Endothelial cell of umbilical vein (primary cell): ENCODE measurements around the gene LAMB1. TPM values are rescaled to one million over a fixed set of nuclear protein-coding genes. Genes with fewer than 3 reads are reported as not detected.
A peak's percentile ranks its signal among the peaks of the same experiment; 100 is the strongest.

Source experiments
- BruUV-seq: library from RNA; stranded (reverse); fragments of 400-500 nt; replicated peaks from 2 replicates; lab custom pipeline; 2021; lab: Mats Ljungman, UMichigan
- CTCF ChIA-PET: fragments of 300-600, 350-600 bp; sonication (Branson Sonifier 250); formaldehyde crosslinking; loops from one replicate; lab custom pipeline; 2021; ENCODE audit warnings: antibody characterized with exemption, inconsistent platforms; lab: Charles Lee
- POLR2A ChIA-PET: fragments of 300-600, 350-600 bp; sonication (Branson Sonifier 250); formaldehyde crosslinking; loops from one replicate; lab custom pipeline; 2021; ENCODE audit warnings: antibody characterized with exemption, inconsistent platforms; lab: Charles Lee
- DNase-seq: peaks from one replicate; pipeline ENCODE4 v3.0.0-alpha.2; 2011; ENCODE audit warnings: low read depth, low spot score
- FAIRE-seq: peaks from 2 replicates; lab custom pipeline; 2011; peaks lifted over from hg19 to GRCh38; lab: Jason Lieb, UNC
- H2AFZ ChIP-seq: 2 replicates; pipeline ENCODE4 v1.6.0; 2012; ENCODE audit warnings: low read depth, low read length, control low read depth, inconsistent platforms
- H3K27ac ChIP-seq: 2 replicates; pipeline ENCODE4 v1.5.1; 2011; ENCODE audit warnings: low read depth, mild to moderate bottlenecking, control low read depth, low read length, moderate library complexity; ENCODE audit not compliant: insufficient read depth
- H3K27me3 ChIP-seq, 2 experiments: 2 replicates each; pipeline versions ENCODE4 v1.6.0 to v1.6.1; 2011; ENCODE audit warnings: low read length in 2 of 2, mixed read lengths in 1 of 2; ENCODE audit not compliant: control insufficient read depth in 2 of 2, insufficient read depth in 2 of 2
- H3K36me3 ChIP-seq, 2 experiments: 2 replicates in 1 of 2; 3 replicates in 1 of 2; pipeline ENCODE4 v1.5.1; 2011; ENCODE audit warnings: low read length in 2 of 2, mild to moderate bottlenecking in 1 of 2, moderate library complexity in 1 of 2; ENCODE audit not compliant: control insufficient read depth in 2 of 2, insufficient read depth in 2 of 2; ENCODE audit errors: extremely low read depth in 1 of 2
- H3K4me1 ChIP-seq: 3 replicates; pipeline ENCODE4 v1.5.1; 2011; ENCODE audit warnings: mild to moderate bottlenecking, low read length; ENCODE audit not compliant: control insufficient read depth, insufficient read depth; ENCODE audit errors: extremely low read depth
- H3K4me2 ChIP-seq: 2 replicates; pipeline ENCODE4 v1.6.1; 2011; ENCODE audit warnings: low read length, control low read depth, mixed read lengths; ENCODE audit not compliant: insufficient read depth
- H3K4me3 ChIP-seq, 3 experiments: fragments of 200-600 bp in 1 of 3; sonication (generic), shearing (Covaris generic) in 1 of 3; replicated peaks in 1 of 3; 2 replicates each; pipeline ENCODE4 v1.5.1; 2011 to 2016; ENCODE audit warnings: control low read depth in 3 of 3, low read length in 3 of 3, mild to moderate bottlenecking in 2 of 3, inconsistent platforms in 1 of 3, low read depth in 1 of 3, moderate library complexity in 1 of 3; ENCODE audit not compliant: insufficient read depth in 1 of 3
- H3K79me2 ChIP-seq: 2 replicates; pipeline ENCODE4 v1.6.0; 2012; ENCODE audit warnings: low read length, inconsistent platforms; ENCODE audit not compliant: control insufficient read depth, insufficient read depth
- H3K9ac ChIP-seq: replicated peaks from 2 replicates; pipeline ENCODE3; 2011; ENCODE audit warnings: low read length, control low read depth; ENCODE audit not compliant: insufficient read depth; ENCODE audit errors: extremely low read depth
- H3K9me1 ChIP-seq: replicated peaks from 3 replicates; pipeline ENCODE4 v1.6.0; 2011; ENCODE audit warnings: mild to moderate bottlenecking, low read length; ENCODE audit not compliant: control insufficient read depth, insufficient read depth; ENCODE audit errors: extremely low read depth
- H3K9me3 ChIP-seq: replicated peaks from 2 replicates; pipeline ENCODE4 v1.5.1; 2012; ENCODE audit warnings: low read length, inconsistent platforms; ENCODE audit not compliant: control insufficient read depth, insufficient read depth
- H4K20me1 ChIP-seq: replicated peaks from 2 replicates; pipeline ENCODE3; 2011; ENCODE audit warnings: mild to moderate bottlenecking, low read length; ENCODE audit not compliant: control insufficient read depth, insufficient read depth; ENCODE audit errors: extremely low read depth
- CTCF ChIP-seq, 2 donors: IDR thresholded peaks; 1 replicate in 1 of 2; 2 replicates in 1 of 2; pipeline ENCODE4 v1.5.1; 2011; ENCODE audit warnings: low read length in 2 of 2, mild to moderate bottlenecking in 2 of 2, moderate library complexity in 2 of 2, control low read depth in 1 of 2, inconsistent platforms in 1 of 2, low read depth in 1 of 2; ENCODE audit not compliant: insufficient read depth in 1 of 2; ENCODE audit errors: extremely low read depth in 1 of 2
- EZH2 ChIP-seq: IDR thresholded peaks from 2 replicates; pipeline ENCODE4 v1.6.1; 2012; ENCODE audit warnings: borderline replicate concordance, low read depth, mild to moderate bottlenecking, moderate library complexity, low read length, inconsistent platforms; ENCODE audit not compliant: severe bottlenecking
- FOS ChIP-seq: IDR thresholded peaks from 2 replicates; pipeline ENCODE4 v1.6.1; 2011; ENCODE audit warnings: mild to moderate bottlenecking, low read length, moderate library complexity, borderline replicate concordance; ENCODE audit not compliant: insufficient read depth
- JUN ChIP-seq: IDR thresholded peaks from 2 replicates; pipeline ENCODE4 v1.6.1; 2011; ENCODE audit warnings: borderline replicate concordance, low read depth; ENCODE audit not compliant: insufficient read length, insufficient read depth
- MAX ChIP-seq: IDR thresholded peaks from 2 replicates; pipeline ENCODE4 v1.6.1; 2011; ENCODE audit not compliant: insufficient read depth, insufficient read length
- MYC ChIP-seq: IDR thresholded peaks from one replicate; pipeline ENCODE4 v1.6.1; 2011; ENCODE audit warnings: mild to moderate bottlenecking, low read depth, low read length
- POLR2A ChIP-seq: IDR thresholded peaks from 2 replicates; pipeline ENCODE4 v1.6.1; 2012; ENCODE audit warnings: low read depth, mild to moderate bottlenecking, control low read depth, low read length
- POLR2AphosphoS5 ChIP-seq: IDR thresholded peaks from 2 replicates; pipeline ENCODE4 v1.6.1; 2012; ENCODE audit warnings: low read depth, mild to moderate bottlenecking, control low read depth, low read length, moderate library complexity; ENCODE audit not compliant: insufficient read depth
- dilution Hi-C: fragments of 300-500 bp; cut with MboI; formaldehyde crosslinking; loops from one replicate; pipeline ENCODE4 v1.15.0; 2019; ENCODE audit warnings: low sequenced_read_pairs; ENCODE audit not compliant: extremely low pct_ligation_motif_present
- intact Hi-C: fragments of 100-400 bp; cut with micrococcal nuclease; formaldehyde crosslinking; loops from one replicate; pipeline ENCODE4 v1.10.0; 2022
- polyA plus RNA-seq, 4 experiments: library from polyadenylated mRNA; depleted of rRNA in 3 of 4; stranded (reverse) in 3 of 4; unstranded in 1 of 4; fragments of >200 nt; gene quantifications; 2 replicates each; pipeline versions ENCODE4 v1.2.1 to v1.2.3, GENCODE V29; 2011 to 2012; ENCODE audit warnings: missing spikeins in 1 of 4
- total RNA-seq: library from RNA; stranded (reverse); gene quantifications from 2 replicates; pipeline ENCODE4 v1.2.3, GENCODE V29; 2021

Gene LAMB1
- total and polyA plus RNA-seq, 2 donors (not counting 3 experiments of a cell fraction or from before 2014, with no cell fraction given) = 588 to 703 TPM

- Histone ChIP-seq H3K4me3 (no peak overlapping the region), H3K9ac (no peak overlapping the region), H3K9me1 (no peaks in the 10 kb centered on the region), H4K20me1 (no peaks in the 10 kb centered on the region), H3K4me1 (no peaks in the 10 kb centered on the region), H3K36me3 (peaks cover 71 to 72% of the 10 kb centered on the region in 2 experiments), H3K27ac (no peak overlapping the region), H3K27me3 (no peaks in the 10 kb centered on the region), H2AFZ (no peak overlapping the region), H3K9me3 (no peaks in the 10 kb centered on the region), H3K79me2 (peaks cover 48% of the 10 kb centered on the region), H3K4me2 (no peak overlapping the region)
- FAIRE-seq = no peak
- no peak for TF ChIP-seq CTCF (IDR thresholded peaks at IDR 0.05; ENCODE audit: extremely low read depth in 1 of 2, insufficient read depth in 1 of 2, low read depth in 1 of 2, low read length in 2 of 2)
- TF ChIP-seq EZH2 = no peak
- no peak for TF ChIP-seq MAX
- TF ChIP-seq POLR2AphosphoS5 = peak; percentile 28
- no peak for TF ChIP-seq MYC
- TF ChIP-seq JUN = no peak
- no peak for TF ChIP-seq FOS
- TF ChIP-seq POLR2A = peak; percentile 28
- dilution Hi-C loops (no loop called here), intact Hi-C loops (no loop called here)
- POLR2A ChIA-PET = no interaction called here
- no peak for DNase-seq
- CTCF ChIA-PET = interaction anchor here (0.7 to 1.5 kb wide), 3 partner anchors 12 to 55 kb away, joined by 3 to 7 read pairs (median 3); no protein-coding TSS in a partner anchor
- no TSS peak for BruUV-seq
Measured at GRCh38 chr7:107961405-107961804, 41.6 kb downstream of the LAMB1 start.
